ENCODE data around the gene SMLR1. TPM values are rescaled to one million over a fixed set of nuclear protein-coding genes. Genes with fewer than 3 reads are reported as not detected.

SMLR1 gene
- total RNA-seq, 1 donor from 2014 or later = not detected

GRCh38 chr6:130837067-130837466 lies 9.9 kb downstream of the SMLR1 start:
- Histone ChIP-seq H3K4me1 (no peaks in the 10 kb centered on the region), H3K4me3 (no peak overlapping the region), H3K9me3 (no peaks in the 10 kb centered on the region), H3K27me3 (no peaks in the 10 kb centered on the region), H3K27ac (no peak overlapping the region), H3K36me3 (no peaks in the 10 kb centered on the region)
- TF ChIP-seq POLR2A (IDR thresholded peaks at IDR 0.05) = no peak
- TF ChIP-seq CTCF (IDR thresholded peaks at IDR 0.05) = no peak
- DNase-seq (ENCODE audit: extremely low spot score in 2 of 2) = no peak
- intact Hi-C loops (cut with DNase I) = no loop called here

GRCh38 chr6:130838250-130838860 lies 11.1 kb downstream of the SMLR1 start:
- no peak overlapping the region for H3K27ac ChIP-seq
- H3K27me3 ChIP-seq = no peaks in the 10 kb centered on the region
- no peak for DNase-seq (ENCODE audit: extremely low spot score in 2 of 2)
- no peak overlapping the region for H3K4me3 ChIP-seq
- no peaks in the 10 kb centered on the region for H3K36me3 ChIP-seq
- no peaks in the 10 kb centered on the region for H3K9me3 ChIP-seq
- TF ChIP-seq POLR2A (IDR thresholded peaks at IDR 0.05) = no peak
- TF ChIP-seq POLR2AphosphoS5 (IDR thresholded peaks at IDR 0.05; ENCODE audit: insufficient read depth in 1 of 2, low read depth in 1 of 2) = no peak
- TF ChIP-seq CTCF (IDR thresholded peaks at IDR 0.05) = no peak
- intact Hi-C loops (cut with DNase I) = no loop called here
- no peaks in the 10 kb centered on the region for H3K4me1 ChIP-seq

- H3K4me1 ChIP-seq = no peaks in the 10 kb centered on the region
- no peak overlapping the region for H3K4me3 ChIP-seq
- no peaks in the 10 kb centered on the region for H3K36me3 ChIP-seq
- intact Hi-C loops (cut with DNase I) = no loop called here
- no peaks in the 10 kb centered on the region for H3K9me3 ChIP-seq
- no peak for DNase-seq (ENCODE audit: extremely low spot score in 2 of 2)
- H3K27ac ChIP-seq = no peak overlapping the region
- TF ChIP-seq POLR2A (IDR thresholded peaks at IDR 0.05) = no peak
- TF ChIP-seq POLR2AphosphoS5 (IDR thresholded peaks at IDR 0.05; ENCODE audit: insufficient read depth in 1 of 2, low read depth in 1 of 2) = no peak
- no peak for TF ChIP-seq CTCF (IDR thresholded peaks at IDR 0.05)
- no peaks in the 10 kb centered on the region for H3K27me3 ChIP-seq
Observed at GRCh38 chr6:130838951-130839350, 11.7 kb downstream of the SMLR1 start.

GRCh38 chr6:130839379-130839778 lies 12.2 kb downstream of the SMLR1 start:
- Histone ChIP-seq H3K4me3 (no peak overlapping the region), H3K27me3 (no peaks in the 10 kb centered on the region), H3K27ac (no peak overlapping the region), H3K9me3 (no peaks in the 10 kb centered on the region), H3K4me1 (no peaks in the 10 kb centered on the region), H3K36me3 (no peaks in the 10 kb centered on the region)
- TF ChIP-seq POLR2AphosphoS5 (IDR thresholded peaks at IDR 0.05; ENCODE audit: insufficient read depth in 1 of 2, low read depth in 1 of 2) = no peak
- no peak for TF ChIP-seq CTCF (IDR thresholded peaks at IDR 0.05)
- TF ChIP-seq POLR2A (IDR thresholded peaks at IDR 0.05) = no peak
- DNase-seq (ENCODE audit: extremely low spot score in 2 of 2) = no peak
- intact Hi-C loops (cut with DNase I) = no loop called here

- DNase-seq (ENCODE audit: extremely low spot score in 2 of 2) = no peak
- Histone ChIP-seq H3K27ac (no peak overlapping the region), H3K27me3 (no peaks in the 10 kb centered on the region), H3K9me3 (no peaks in the 10 kb centered on the region), H3K4me1 (no peaks in the 10 kb centered on the region), H3K36me3 (no peaks in the 10 kb centered on the region), H3K4me3 (no peak overlapping the region)
- intact Hi-C loops (cut with DNase I) = no loop called here
- no peak for TF ChIP-seq POLR2A (IDR thresholded peaks at IDR 0.05)
Observed at GRCh38 chr6:130840050-130840449, 12.8 kb downstream of the SMLR1 start.
